Hepatocyte (in vitro differentiated cells): ENCODE results near the gene DAB1. TPM values are rescaled to one million over a fixed set of nuclear protein-coding genes. Genes with fewer than 3 reads are reported as not detected.

Source experiments
- DNase-seq: peaks from one replicate; pipeline ENCODE4 v3.0.0-alpha.2; 2016; ENCODE audit warnings: low spot score
- H2AFZ ChIP-seq: fragments of 200-600 bp; sonication (generic); 2 replicates; pipeline ENCODE4 v1.6.0; 2016; ENCODE audit warnings: antibody characterized with exemption, mild to moderate bottlenecking
- H3K27ac ChIP-seq: fragments of 200-600 bp; sonication (generic); 2 replicates; pipeline ENCODE4 v1.5.1; 2016; ENCODE audit warnings: mild to moderate bottlenecking
- H3K27me3 ChIP-seq: fragments of 200-600 bp; sonication (generic); 2 replicates; pipeline ENCODE4 v1.6.1; 2016
- H3K36me3 ChIP-seq: fragments of 200-600 bp; sonication (generic); replicated peaks from 2 replicates; pipeline ENCODE4 v1.5.1; 2016; ENCODE audit warnings: low read depth; ENCODE audit not compliant: insufficient read depth
- H3K4me1 ChIP-seq: fragments of 200-600 bp; sonication (generic); 2 replicates; pipeline ENCODE4 v1.5.1; 2016; ENCODE audit warnings: mild to moderate bottlenecking, moderate library complexity; ENCODE audit not compliant: insufficient read depth
- H3K4me2 ChIP-seq: fragments of 200-600 bp; sonication (generic); 2 replicates; pipeline ENCODE4 v1.6.0; 2016
- H3K4me3 ChIP-seq: fragments of 200-600 bp; sonication (generic); 2 replicates; pipeline ENCODE4 v1.5.1; 2016; ENCODE audit warnings: mild to moderate bottlenecking
- H3K79me2 ChIP-seq: fragments of 200-600 bp; sonication (generic); 2 replicates; pipeline ENCODE4 v1.6.0; 2017; ENCODE audit warnings: mild to moderate bottlenecking
- H3K9me2 ChIP-seq: fragments of 200-600 bp; sonication (generic); replicated peaks from 2 replicates; pipeline ENCODE4 v1.6.0; 2017; ENCODE audit warnings: mild to moderate bottlenecking; ENCODE audit not compliant: insufficient read depth
- H3K9me3 ChIP-seq: fragments of 200-600 bp; sonication (generic); 2 replicates; pipeline ENCODE4 v1.5.1; 2016; ENCODE audit warnings: low read depth, mild to moderate bottlenecking
- H4K20me1 ChIP-seq: fragments of 200-600 bp; sonication (generic); 2 replicates; pipeline ENCODE4 v1.6.0; 2016; ENCODE audit warnings: mild to moderate bottlenecking; ENCODE audit not compliant: insufficient read depth, poor library complexity, severe bottlenecking
- EZH2 ChIP-seq: fragments of 200-600 bp; sonication (generic); IDR thresholded peaks from 2 replicates; pipeline ENCODE4 v1.6.1; 2016; ENCODE audit warnings: antibody characterized with exemption, mild to moderate bottlenecking, borderline replicate concordance
- EZH2phosphoT487 ChIP-seq: fragments of 200-600 bp; sonication (generic); IDR thresholded peaks from one replicate; pipeline ENCODE4 v1.6.1; 2018; ENCODE audit warnings: antibody characterized with exemption, mild to moderate bottlenecking, low read depth, moderate library complexity; ENCODE audit not compliant: unreplicated experiment, severe bottlenecking
- WGBS: methylation state at CpG from one replicate; pipeline ENCODE4 v1.1.6; 2016; ENCODE audit warnings: low lambda C conversion rate; ENCODE audit errors: missing lambda C conversion rate; 5-methylcytosine and 5-hydroxymethylcytosine counted together
- polyA plus RNA-seq: library from polyadenylated mRNA; unstranded; fragments of >200 nt; fragmentation: Nextera tagmentation; extraction: Ambion mirVana; gene quantifications from 2 replicates; pipeline ENCODE4 v1.2.1, GENCODE V29; 2016
- total RNA-seq: library from RNA; depleted of rRNA; stranded (reverse); fragments of >200 nt; gene quantifications from 2 replicates; pipeline ENCODE4 v1.2.3, GENCODE V29; 2014
- TF ChIP-seq, protein P1 (sequence below): fragments of 200-600 bp; sonication (generic); IDR thresholded peaks from 2 replicates; pipeline ENCODE4 v1.5.1; 2016; ENCODE audit warnings: antibody characterized with exemption, mild to moderate bottlenecking; ENCODE audit not compliant: poor library complexity

DAB1 gene
- total and polyA plus RNA-seq, 2 experiments from 2014 or later = 19.5 to 37.6 TPM

DNA sequence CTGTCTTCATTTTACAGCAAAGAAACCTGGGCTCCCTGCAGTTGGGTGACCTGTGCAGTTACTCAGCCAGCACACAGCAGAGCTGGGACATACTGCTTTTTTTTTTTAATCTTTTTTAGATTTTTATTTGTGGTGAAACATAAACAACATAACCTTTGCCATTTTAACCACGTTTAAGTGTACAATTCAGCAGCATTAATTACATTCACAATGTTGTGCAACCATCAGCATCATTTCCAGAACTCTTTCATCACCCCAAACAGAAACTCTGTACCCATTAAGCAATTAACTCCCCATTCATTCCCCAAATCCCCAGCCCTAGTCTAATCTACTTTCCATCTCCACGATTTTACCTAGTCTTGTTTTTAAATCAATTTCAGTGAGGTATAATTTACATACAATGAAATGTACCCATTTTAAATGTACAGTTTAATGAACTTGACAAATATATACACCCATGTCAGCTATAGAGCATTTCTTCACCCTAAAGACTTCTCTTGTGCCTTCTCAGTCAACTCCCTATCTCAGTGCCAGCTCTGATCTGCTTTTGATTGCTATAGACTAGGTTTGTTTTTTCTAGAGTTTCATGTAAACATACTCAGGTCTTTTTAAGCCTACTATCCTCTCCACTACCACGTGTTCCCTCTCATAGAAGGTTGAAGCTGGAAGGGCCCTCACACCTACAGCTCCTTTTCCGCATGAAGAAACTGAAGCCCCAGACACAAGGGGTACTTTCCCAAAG lies 420.3 kb downstream of the DAB1 start:
- Histone ChIP-seq H3K4me3 (no peak overlapping the region), H3K4me1 (no peaks in the 10 kb centered on the region), H3K4me2 (no peak overlapping the region), H3K9me2 (no peaks in the 10 kb centered on the region), H3K36me3 (no peaks in the 10 kb centered on the region), H3K79me2 (no peaks in the 10 kb centered on the region), H3K27me3 (no peaks in the 10 kb centered on the region), H3K27ac (no peak overlapping the region), H4K20me1 (no peaks in the 10 kb centered on the region), H3K9me3 (no peaks in the 10 kb centered on the region), H2AFZ (no peak overlapping the region)
- TF ChIP-seq EZH2 (no peak), EZH2phosphoT487 (no peak)
- TF ChIP-seq, protein P1, sequence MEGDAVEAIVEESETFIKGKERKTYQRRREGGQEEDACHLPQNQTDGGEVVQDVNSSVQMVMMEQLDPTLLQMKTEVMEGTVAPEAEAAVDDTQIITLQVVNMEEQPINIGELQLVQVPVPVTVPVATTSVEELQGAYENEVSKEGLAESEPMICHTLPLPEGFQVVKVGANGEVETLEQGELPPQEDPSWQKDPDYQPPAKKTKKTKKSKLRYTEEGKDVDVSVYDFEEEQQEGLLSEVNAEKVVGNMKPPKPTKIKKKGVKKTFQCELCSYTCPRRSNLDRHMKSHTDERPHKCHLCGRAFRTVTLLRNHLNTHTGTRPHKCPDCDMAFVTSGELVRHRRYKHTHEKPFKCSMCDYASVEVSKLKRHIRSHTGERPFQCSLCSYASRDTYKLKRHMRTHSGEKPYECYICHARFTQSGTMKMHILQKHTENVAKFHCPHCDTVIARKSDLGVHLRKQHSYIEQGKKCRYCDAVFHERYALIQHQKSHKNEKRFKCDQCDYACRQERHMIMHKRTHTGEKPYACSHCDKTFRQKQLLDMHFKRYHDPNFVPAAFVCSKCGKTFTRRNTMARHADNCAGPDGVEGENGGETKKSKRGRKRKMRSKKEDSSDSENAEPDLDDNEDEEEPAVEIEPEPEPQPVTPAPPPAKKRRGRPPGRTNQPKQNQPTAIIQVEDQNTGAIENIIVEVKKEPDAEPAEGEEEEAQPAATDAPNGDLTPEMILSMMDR = no peak
- DNase-seq = no peak
- WGBS = 62% methylated on average over 4 of the region's 4 CpGs

DNA sequence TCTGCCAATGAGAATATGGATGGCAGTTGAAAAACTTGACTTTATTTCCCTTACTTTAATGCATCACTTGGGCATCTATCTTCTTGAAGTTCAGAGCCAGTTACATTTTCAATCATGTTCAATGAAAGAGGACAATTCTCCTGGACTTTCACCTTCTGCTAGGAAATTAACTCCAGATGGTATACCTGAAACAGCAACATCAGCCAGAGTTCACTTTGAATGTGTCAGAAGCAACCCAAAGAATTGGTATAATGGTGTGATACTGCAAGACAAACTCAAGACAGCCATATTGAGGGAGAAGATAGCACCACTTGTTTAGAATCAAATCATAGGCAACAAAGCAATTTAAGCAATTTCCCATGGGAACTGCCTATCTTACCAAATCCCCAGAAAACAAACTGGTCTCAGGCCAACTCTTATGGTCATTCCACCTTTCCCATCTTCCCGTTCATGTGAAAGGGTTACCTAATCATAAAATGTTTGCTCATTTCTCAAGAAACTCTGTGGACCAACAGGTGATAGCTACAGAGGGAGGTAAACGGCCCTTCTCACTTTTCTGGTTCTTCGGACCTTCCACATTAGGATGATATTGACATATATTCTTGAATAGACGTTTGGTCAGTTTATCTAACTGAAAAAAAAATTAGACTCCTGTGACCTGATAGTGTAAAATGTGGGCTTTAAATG lies 428.3 kb downstream of the DAB1 start:
- no peaks in the 10 kb centered on the region for H3K9me2 ChIP-seq
- no peaks in the 10 kb centered on the region for H3K4me1 ChIP-seq
- 82% methylated on average over 4 of the region's 4 CpGs for WGBS

DNA sequence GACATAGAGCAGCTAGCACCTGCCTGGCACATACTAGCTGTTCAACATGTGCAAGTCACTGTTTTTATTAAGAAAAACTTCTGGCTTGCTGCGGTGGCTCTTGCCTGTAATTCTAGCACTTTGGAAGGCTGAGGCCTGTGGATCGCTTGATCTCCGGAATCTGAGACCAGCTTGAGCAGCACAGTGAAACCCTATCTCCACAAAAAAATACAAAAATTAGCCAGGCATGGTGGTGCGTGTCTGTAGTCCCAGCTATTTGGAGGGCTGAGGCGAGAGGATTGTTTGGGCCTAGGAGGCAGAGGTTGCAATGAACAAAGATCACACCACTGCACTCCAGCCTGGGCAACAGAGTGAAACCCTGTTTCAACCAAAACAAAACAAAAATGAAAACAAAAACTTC lies 430.4 kb downstream of the DAB1 start:
- H4K20me1 ChIP-seq = no peaks in the 10 kb centered on the region
- no peaks in the 10 kb centered on the region for H3K27me3 ChIP-seq
- no peak overlapping the region for H3K27ac ChIP-seq
- DNase-seq = no peak
- H2AFZ ChIP-seq = no peak overlapping the region
- H3K9me3 ChIP-seq = no peaks in the 10 kb centered on the region
- WGBS = 78% methylated on average over 5 of the region's 5 CpGs
- no peaks in the 10 kb centered on the region for H3K79me2 ChIP-seq
- H3K4me3 ChIP-seq = no peak overlapping the region
- no peak overlapping the region for H3K4me2 ChIP-seq
- H3K36me3 ChIP-seq = no peaks in the 10 kb centered on the region
- H3K9me2 ChIP-seq = no peaks in the 10 kb centered on the region
- TF ChIP-seq EZH2 (no peak), EZH2phosphoT487 (no peak)
- TF ChIP-seq, protein P1 = no peak
- H3K4me1 ChIP-seq = no peaks in the 10 kb centered on the region

More for the DNA sequence above, 428.3 kb downstream of the DAB1 start:
- Histone ChIP-seq H3K36me3 (no peaks in the 10 kb centered on the region), H3K4me2 (no peak overlapping the region), H3K79me2 (no peaks in the 10 kb centered on the region), H4K20me1 (no peaks in the 10 kb centered on the region), H3K9me3 (no peaks in the 10 kb centered on the region), H3K4me3 (no peak overlapping the region), H3K27me3 (no peaks in the 10 kb centered on the region), H2AFZ (no peak overlapping the region), H3K27ac (no peak overlapping the region)
- TF ChIP-seq EZH2 (no peak), EZH2phosphoT487 (no peak)
- TF ChIP-seq, protein P1 = no peak
- DNase-seq = no peak
